Measurements from ENCODE around the gene ADARB2.

DNA sequence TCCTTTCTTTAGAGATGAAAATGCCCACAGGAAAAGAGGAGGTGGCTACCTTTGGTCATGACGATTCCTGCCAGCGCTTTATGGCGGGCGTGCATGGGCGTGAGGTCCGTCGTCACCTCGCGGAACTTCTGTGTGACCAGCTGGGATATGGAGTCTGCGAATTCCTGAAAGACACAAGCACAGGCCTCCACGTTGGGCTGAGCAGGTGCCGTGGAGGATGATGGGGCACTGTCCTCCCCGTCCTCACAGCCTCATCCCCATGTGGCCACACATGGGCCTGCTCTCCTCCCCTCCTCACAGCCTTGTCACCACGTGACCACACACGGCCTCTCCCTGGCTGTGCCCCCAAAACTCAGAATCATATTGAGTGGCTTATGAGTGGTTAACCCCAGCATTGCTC lies 466.4 kb downstream of the ADARB2 start:
- TF ChIP-seq, protein P1, sequence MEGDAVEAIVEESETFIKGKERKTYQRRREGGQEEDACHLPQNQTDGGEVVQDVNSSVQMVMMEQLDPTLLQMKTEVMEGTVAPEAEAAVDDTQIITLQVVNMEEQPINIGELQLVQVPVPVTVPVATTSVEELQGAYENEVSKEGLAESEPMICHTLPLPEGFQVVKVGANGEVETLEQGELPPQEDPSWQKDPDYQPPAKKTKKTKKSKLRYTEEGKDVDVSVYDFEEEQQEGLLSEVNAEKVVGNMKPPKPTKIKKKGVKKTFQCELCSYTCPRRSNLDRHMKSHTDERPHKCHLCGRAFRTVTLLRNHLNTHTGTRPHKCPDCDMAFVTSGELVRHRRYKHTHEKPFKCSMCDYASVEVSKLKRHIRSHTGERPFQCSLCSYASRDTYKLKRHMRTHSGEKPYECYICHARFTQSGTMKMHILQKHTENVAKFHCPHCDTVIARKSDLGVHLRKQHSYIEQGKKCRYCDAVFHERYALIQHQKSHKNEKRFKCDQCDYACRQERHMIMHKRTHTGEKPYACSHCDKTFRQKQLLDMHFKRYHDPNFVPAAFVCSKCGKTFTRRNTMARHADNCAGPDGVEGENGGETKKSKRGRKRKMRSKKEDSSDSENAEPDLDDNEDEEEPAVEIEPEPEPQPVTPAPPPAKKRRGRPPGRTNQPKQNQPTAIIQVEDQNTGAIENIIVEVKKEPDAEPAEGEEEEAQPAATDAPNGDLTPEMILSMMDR (IDR thresholded peaks at IDR 0.05; ENCODE audit: insufficient read depth, low read length): no peak
- TF ChIP-seq, protein P2, sequence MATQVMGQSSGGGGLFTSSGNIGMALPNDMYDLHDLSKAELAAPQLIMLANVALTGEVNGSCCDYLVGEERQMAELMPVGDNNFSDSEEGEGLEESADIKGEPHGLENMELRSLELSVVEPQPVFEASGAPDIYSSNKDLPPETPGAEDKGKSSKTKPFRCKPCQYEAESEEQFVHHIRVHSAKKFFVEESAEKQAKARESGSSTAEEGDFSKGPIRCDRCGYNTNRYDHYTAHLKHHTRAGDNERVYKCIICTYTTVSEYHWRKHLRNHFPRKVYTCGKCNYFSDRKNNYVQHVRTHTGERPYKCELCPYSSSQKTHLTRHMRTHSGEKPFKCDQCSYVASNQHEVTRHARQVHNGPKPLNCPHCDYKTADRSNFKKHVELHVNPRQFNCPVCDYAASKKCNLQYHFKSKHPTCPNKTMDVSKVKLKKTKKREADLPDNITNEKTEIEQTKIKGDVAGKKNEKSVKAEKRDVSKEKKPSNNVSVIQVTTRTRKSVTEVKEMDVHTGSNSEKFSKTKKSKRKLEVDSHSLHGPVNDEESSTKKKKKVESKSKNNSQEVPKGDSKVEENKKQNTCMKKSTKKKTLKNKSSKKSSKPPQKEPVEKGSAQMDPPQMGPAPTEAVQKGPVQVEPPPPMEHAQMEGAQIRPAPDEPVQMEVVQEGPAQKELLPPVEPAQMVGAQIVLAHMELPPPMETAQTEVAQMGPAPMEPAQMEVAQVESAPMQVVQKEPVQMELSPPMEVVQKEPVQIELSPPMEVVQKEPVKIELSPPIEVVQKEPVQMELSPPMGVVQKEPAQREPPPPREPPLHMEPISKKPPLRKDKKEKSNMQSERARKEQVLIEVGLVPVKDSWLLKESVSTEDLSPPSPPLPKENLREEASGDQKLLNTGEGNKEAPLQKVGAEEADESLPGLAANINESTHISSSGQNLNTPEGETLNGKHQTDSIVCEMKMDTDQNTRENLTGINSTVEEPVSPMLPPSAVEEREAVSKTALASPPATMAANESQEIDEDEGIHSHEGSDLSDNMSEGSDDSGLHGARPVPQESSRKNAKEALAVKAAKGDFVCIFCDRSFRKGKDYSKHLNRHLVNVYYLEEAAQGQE (IDR thresholded peaks at IDR 0.05; ENCODE audit: insufficient replicate concordance, low read depth): no peak
- TF ChIP-seq POLR2AphosphoS5 (IDR thresholded peaks at IDR 0.05; ENCODE audit: low read depth): no peak

All from HL-60 (cell line).